Mesothelial cell of epicardium (in vitro differentiated cells): ENCODE measurements around the gene RPRD1A. TPM values are rescaled to one million over a fixed set of nuclear protein-coding genes. Genes with fewer than 3 reads are reported as not detected.

ENCODE experiments used
- DNase-seq, 2 experiments: peaks; one replicate each; pipeline ENCODE4 v3.0.0; 2021; ENCODE audit warnings: low spot score in 2 of 2; ENCODE audit not compliant: unreplicated experiment in 2 of 2
- H3K27ac Mint-ChIP-seq: 2 replicates; pipeline ENCODE4 v1.8.0; 2021; ENCODE audit warnings: mixed read lengths
- H3K27me3 Mint-ChIP-seq: 2 replicates; pipeline ENCODE4 v1.8.0; 2021; ENCODE audit warnings: low read depth, mixed read lengths
- H3K36me3 Mint-ChIP-seq: 2 replicates; pipeline ENCODE4 v1.8.0; 2021; ENCODE audit warnings: mixed read lengths
- H3K4me1 Mint-ChIP-seq: 2 replicates; pipeline ENCODE4 v1.8.0; 2021; ENCODE audit warnings: mixed read lengths
- H3K4me3 Mint-ChIP-seq: 2 replicates; pipeline ENCODE4 v1.8.0; 2021; ENCODE audit warnings: mild to moderate bottlenecking, moderate library complexity, mixed read lengths
- H3K9me3 Mint-ChIP-seq: 2 replicates; pipeline ENCODE4 v1.8.0; 2021; ENCODE audit warnings: mixed read lengths
- CTCF ChIP-seq: fragments of 200-600 bp; sonication (generic); IDR thresholded peaks from one replicate; pipeline ENCODE4 v1.5.0; 2021; ENCODE audit warnings: antibody characterized with exemption; ENCODE audit not compliant: unreplicated experiment
- total RNA-seq: library from RNA; stranded (reverse); gene quantifications from 3 replicates; pipeline ENCODE4 v1.2.1, GENCODE V29; 2021

Gene RPRD1A
- total RNA-seq, 1 donor from 2014 or later = 67.0 TPM

GRCh38 chr18:36046898-36047297 is 20.5 kb downstream of the RPRD1A start:
- Mint-ChIP-seq H3K4me1 (no peaks in the 10 kb centered on the region), H3K27me3 (no peaks in the 10 kb centered on the region), H3K9me3 (peaks cover 28% of the 10 kb centered on the region), H3K4me3 (no peak overlapping the region), H3K27ac (no peak overlapping the region), H3K36me3 (peaks cover 35% of the 10 kb centered on the region)
- DNase-seq = no peak
- TF ChIP-seq CTCF = no peak

GRCh38 chr18:36045241-36045991 is 21.9 kb downstream of the RPRD1A start:
- Mint-ChIP-seq H3K9me3 (peaks cover 22% of the 10 kb centered on the region), H3K4me1 (no peaks in the 10 kb centered on the region), H3K4me3 (no peak overlapping the region), H3K36me3 (peaks cover 23% of the 10 kb centered on the region), H3K27me3 (no peaks in the 10 kb centered on the region), H3K27ac (no peak overlapping the region)
- no peak for DNase-seq
- TF ChIP-seq CTCF = no peak

GRCh38 chr18:36043153-36043552 is 24.2 kb downstream of the RPRD1A start:
- H3K4me3 Mint-ChIP-seq = no peak overlapping the region
- H3K27ac Mint-ChIP-seq = no peak overlapping the region
- no peak for DNase-seq
- H3K4me1 Mint-ChIP-seq = no peaks in the 10 kb centered on the region
- TF ChIP-seq CTCF = no peak
- peaks cover 20% of the 10 kb centered on the region for H3K9me3 Mint-ChIP-seq
- H3K27me3 Mint-ChIP-seq = no peaks in the 10 kb centered on the region
- peaks cover 29% of the 10 kb centered on the region for H3K36me3 Mint-ChIP-seq

DNA sequence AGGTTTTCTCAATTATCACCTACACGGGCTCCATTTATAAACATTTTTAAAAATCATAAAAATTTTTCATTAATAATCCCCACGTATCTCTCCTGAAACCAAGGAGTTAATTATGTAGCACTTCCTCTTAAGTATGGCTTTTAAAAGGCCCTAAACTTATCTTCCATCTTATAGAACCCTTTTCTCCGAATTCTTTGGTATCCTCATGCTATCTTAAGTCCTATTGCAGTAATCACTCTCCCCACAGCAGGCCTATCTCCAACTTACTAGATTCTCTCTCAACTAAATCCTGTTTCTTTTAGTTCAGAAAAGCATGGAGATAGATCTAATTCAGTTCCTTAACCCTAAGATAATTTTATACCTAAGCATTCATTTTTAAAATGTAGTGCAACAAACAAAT is 26.2 kb downstream of the RPRD1A start:
- Mint-ChIP-seq H3K27me3 (no peaks in the 10 kb centered on the region), H3K4me3 (no peak overlapping the region), H3K4me1 (no peaks in the 10 kb centered on the region), H3K27ac (no peak overlapping the region), H3K9me3 (peaks cover 23% of the 10 kb centered on the region), H3K36me3 (peaks cover 32% of the 10 kb centered on the region)
- DNase-seq = no peak
- no peak for TF ChIP-seq CTCF

DNA sequence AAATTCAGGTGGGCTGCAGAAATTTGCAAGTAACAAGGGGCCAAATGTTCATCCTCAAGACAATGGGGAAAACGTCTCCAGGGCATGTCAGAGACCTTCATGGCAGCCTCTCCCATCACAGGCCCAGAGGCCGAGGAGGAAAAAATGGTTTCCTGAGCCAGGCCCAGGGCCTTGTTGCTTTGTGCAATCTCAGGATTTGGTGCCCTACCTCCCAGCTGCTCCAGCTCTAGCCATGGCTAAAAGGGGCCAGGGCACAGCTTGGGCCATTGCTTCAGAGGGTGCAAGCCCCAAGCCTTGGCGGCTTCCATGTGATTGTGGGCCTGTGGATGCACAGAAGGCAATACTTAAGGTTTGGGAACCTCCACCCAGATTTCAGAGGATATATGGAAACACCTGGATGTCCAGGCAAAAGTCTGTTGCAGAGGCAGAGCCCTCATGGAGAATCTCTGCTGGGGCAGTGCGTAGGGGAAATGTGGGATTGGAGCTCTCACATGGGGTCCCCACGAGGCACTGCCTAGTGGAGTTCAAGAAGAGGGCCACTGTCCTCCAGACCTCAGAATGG is 29.2 kb downstream of the RPRD1A start:
- TF ChIP-seq CTCF = no peak
- Mint-ChIP-seq H3K27ac (no peak overlapping the region), H3K4me3 (no peak overlapping the region), H3K9me3 (peaks cover 23% of the 10 kb centered on the region), H3K36me3 (peaks cover 32% of the 10 kb centered on the region), H3K27me3 (no peaks in the 10 kb centered on the region), H3K4me1 (peaks cover 14% of the 10 kb centered on the region)
- DNase-seq = no peak
